Fibroblast of peridontal ligament (primary cell): Measurements from ENCODE around the gene ABLIM2.

ENCODE experiments used
- DNase-seq: peaks from one replicate; pipeline ENCODE4 v3.0.0-alpha.2; 2010; ENCODE audit errors: extremely low read depth

ABLIM2 gene

GRCh38 chr4:8084712-8085490 is 73.7 kb downstream of the ABLIM2 start:
- DNase-seq, result no peak

GRCh38 chr4:8084031-8084660 is 74.5 kb downstream of the ABLIM2 start:
- no peak for DNase-seq

- DNase-seq, result no peak
Observed at GRCh38 chr4:8083086-8083825, 75.4 kb downstream of the ABLIM2 start.

GRCh38 chr4:8082517-8083055 is 76.0 kb downstream of the ABLIM2 start:
- DNase-seq, result no peak

GRCh38 chr4:8081621-8082516 is 76.7 kb downstream of the ABLIM2 start:
- no peak for DNase-seq

GRCh38 chr4:8081171-8081570 is 77.4 kb downstream of the ABLIM2 start:
- DNase-seq, result no peak

- no peak for DNase-seq
Observed at GRCh38 chr4:8080754-8081065, 77.9 kb downstream of the ABLIM2 start.

- no peak for DNase-seq
Observed at GRCh38 chr4:8079916-8080753, 78.5 kb downstream of the ABLIM2 start.

- DNase-seq, result no peak
Observed at GRCh38 chr4:8079031-8079885, 79.4 kb downstream of the ABLIM2 start.

- DNase-seq, result no peak
Observed at GRCh38 chr4:8078610-8079015, 80.0 kb downstream of the ABLIM2 start.

- DNase-seq, result no peak
Observed at GRCh38 chr4:8078109-8078494, 80.5 kb downstream of the ABLIM2 start.

- no peak for DNase-seq
Observed at GRCh38 chr4:8077181-8078108, 81.2 kb downstream of the ABLIM2 start.

GRCh38 chr4:8076023-8076422 is 82.6 kb downstream of the ABLIM2 start:
- no peak for DNase-seq

- no peak for DNase-seq
Observed at GRCh38 chr4:8073206-8073863, 85.3 kb downstream of the ABLIM2 start.

- no peak for DNase-seq
Observed at GRCh38 chr4:8072235-8072968, 86.2 kb downstream of the ABLIM2 start.

GRCh38 chr4:8071766-8072165 is 86.8 kb downstream of the ABLIM2 start:
- no peak for DNase-seq
